Stimulated activated naive B cell treated with anti-CD40 and anti-IgM and Interleukin-4, amounts not matched to agents 10 μg/mL and 1 μg/mL and 100 μg/mL, for 72 hours (primary cell): ENCODE results near the gene CCDC159.

Experiments used
- ATAC-seq, 2 donors: fragments of 150-1000 bp; cut with Tn5 transposase; replicated peaks; 2 replicates each; pipeline ENCODE4 v1.10.0; 2021; ENCODE audit warnings: moderate library complexity in 1 of 2
- DNase-seq: peaks from one replicate; pipeline ENCODE4 v3.0.0; 2021
- H3K27ac Mint-ChIP-seq: one replicate; pipeline ENCODE4 v1.8.0; 2022; ENCODE audit warnings: mild to moderate bottlenecking, mixed read lengths
- H3K27me3 Mint-ChIP-seq, 2 donors: one replicate each; pipeline ENCODE4 v1.8.0; 2022; ENCODE audit warnings: mixed read lengths in 2 of 2
- H3K36me3 Mint-ChIP-seq, 2 donors: one replicate each; pipeline ENCODE4 v1.8.0; 2022; ENCODE audit warnings: mixed read lengths in 2 of 2, mild to moderate bottlenecking in 1 of 2
- H3K4me1 Mint-ChIP-seq, 2 donors: one replicate each; pipeline ENCODE4 v1.8.0; 2022; ENCODE audit warnings: mixed read lengths in 2 of 2, mild to moderate bottlenecking in 1 of 2
- H3K4me3 Mint-ChIP-seq, 2 donors: one replicate each; pipeline ENCODE4 v1.8.0; 2022; ENCODE audit warnings: mild to moderate bottlenecking in 2 of 2, mixed read lengths in 2 of 2, moderate library complexity in 1 of 2
- H3K9me3 Mint-ChIP-seq, 2 donors: one replicate each; pipeline ENCODE4 v1.8.0; 2022; ENCODE audit warnings: mixed read lengths in 2 of 2, mild to moderate bottlenecking in 1 of 2

CCDC159 gene

DNA sequence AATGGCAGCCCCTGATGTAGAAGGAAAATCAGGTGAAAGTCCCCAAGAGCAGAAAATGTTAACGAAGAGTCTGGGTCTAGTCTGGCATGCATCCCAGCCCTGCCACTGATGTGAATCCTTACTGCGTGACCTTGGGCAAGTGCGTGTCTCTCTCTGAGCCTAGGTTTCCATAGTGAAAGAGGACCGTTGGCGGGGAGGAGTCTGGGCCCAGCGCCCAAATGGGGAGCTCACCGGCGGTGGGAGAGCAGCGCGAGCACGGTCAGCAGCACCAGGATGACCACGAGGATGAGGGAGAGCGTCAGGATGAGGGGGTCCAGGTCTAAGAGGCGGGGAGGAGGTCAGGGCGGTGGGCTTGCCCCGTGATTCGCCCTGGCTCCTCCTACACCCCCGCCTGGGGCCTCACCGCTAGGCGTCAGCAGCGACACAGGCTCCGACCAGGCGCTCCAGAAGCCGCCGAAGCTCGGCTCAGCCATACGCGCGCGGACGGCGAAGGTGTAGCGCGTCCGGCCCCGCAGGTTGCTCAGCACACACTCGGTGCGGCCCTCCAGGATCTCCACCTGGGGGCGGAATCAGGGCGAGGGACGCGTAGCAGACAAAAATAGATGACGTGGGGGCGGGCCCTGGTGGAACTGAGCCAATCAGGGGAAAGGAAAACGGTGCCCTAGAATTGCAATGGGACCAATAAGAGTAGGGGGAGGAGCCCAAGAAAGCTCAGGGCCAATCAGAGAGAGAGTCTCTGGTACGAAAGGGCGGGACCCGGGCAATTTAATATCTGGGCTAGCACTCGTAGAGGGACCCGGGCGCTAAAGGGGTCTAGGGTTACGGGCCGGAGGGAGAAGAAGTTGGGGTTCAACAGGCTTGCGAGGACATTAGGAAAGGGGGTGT is 34.6 kb downstream of the CCDC159 start:
- ATAC-seq, result peak; percentile 88 to 90
- peak overlapping the region; percentile 86 to 95 for H3K4me3 Mint-ChIP-seq
- H3K27me3 Mint-ChIP-seq, result peaks cover 5 to 9% of the 10 kb centered on the region in 2 donors
- DNase-seq, result peak; percentile 97
- peaks cover 31 to 57% of the 10 kb centered on the region in 2 donors for H3K4me1 Mint-ChIP-seq
- H3K36me3 Mint-ChIP-seq, result peaks cover 10% of the 10 kb centered on the region in 2 donors
- H3K27ac Mint-ChIP-seq, result peak overlapping the region; percentile 95
- peaks cover 0 to 2% of the 10 kb centered on the region in 2 donors for H3K9me3 Mint-ChIP-seq

DNA sequence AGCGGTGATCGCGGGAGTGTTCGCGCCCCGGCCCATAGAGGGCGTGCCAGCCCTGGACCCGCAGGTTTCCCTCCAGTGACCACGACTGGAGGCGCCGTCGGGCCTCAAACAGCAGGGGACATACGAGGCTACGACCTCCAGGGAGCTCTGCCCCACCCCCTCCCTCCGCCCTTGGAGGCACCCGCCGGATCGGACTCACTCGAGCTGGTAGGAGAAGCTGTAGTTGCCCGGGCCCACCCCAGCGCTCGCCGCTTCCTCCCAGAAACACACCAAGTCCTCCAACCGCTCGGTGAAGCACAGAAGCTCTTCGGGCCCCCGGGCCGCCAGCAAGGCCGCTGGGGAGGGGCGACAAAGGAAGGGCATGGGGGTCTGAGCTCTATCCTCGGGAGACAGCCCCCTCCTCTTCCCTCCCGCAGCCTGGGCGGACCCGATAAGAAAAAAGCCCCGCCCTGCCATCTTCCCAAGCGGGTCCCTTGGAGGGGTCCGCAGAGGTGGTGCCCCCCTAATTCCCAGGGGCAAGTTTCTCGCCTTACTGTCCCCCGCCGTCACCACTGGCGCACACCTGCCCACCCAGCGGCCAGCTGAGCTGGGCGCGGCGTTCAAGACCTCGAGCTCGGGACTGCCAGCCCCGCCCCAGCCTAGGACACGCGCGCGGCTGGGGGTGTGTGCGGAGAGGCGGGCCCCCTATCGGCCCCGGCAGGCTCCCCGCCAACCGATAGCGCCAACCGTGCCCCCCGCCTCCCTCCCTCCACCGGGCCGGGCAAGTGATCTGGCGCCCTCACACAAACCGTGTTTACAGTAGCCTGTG is 36.8 kb downstream of the CCDC159 start:
- peaks cover 6% of the 10 kb centered on the region in 2 donors for H3K36me3 Mint-ChIP-seq
- H3K27me3 Mint-ChIP-seq, result peaks cover 5 to 9% of the 10 kb centered on the region in 2 donors
- DNase-seq (peak; percentile 21), ATAC-seq (no peak)
- H3K4me3 Mint-ChIP-seq, result peak overlapping the region; percentile 76 to 83
- H3K4me1 Mint-ChIP-seq, result peaks cover 29 to 53% of the 10 kb centered on the region in 2 donors
- no peaks in the 10 kb centered on the region for H3K9me3 Mint-ChIP-seq
- peak overlapping the region; percentile 77 for H3K27ac Mint-ChIP-seq

DNA sequence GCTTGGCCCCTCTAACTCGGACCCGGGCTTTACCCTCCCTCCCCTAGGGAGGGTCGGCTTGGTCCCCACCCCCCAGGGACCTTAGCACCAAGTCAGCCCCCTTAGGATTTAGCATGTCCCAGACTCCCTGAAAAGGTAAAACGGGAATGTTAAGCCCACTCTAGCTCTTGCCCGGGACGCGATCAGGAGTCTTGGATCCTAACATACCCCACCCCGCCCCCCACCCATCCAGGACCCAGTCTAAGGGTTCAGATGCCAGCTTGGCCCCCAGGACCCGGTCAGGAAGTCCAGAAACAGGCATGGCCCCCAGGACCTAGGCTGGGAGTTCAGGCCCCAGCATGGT is 37.4 kb downstream of the CCDC159 start:
- no peak for DNase-seq
- no peak for ATAC-seq
- Mint-ChIP-seq H3K4me1 (peaks cover 25 to 49% of the 10 kb centered on the region in 2 donors), H3K36me3 (peaks cover 1 to 5% of the 10 kb centered on the region in 2 donors), H3K27ac (no peak overlapping the region), H3K27me3 (peaks cover 5 to 9% of the 10 kb centered on the region in 2 donors), H3K4me3 (peak overlapping the region; percentile 76 to 83), H3K9me3 (no peaks in the 10 kb centered on the region)

DNA sequence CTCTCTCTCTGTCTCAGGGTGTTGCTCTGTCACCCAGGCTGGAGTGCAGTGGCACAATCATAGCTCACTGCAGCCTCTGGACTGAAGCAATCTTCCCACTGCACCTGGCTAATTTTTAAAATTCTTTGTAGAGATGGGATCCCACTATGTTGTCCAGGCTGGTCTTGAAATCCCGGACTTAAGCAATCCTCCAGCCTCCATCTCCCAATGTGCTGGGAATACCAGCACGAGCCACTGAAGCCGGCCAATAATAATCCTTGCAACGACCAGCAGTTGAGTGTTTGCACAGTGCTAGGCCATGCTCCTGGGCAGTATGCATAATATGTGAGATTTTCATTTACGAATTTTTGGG is 38.4 kb downstream of the CCDC159 start:
- Mint-ChIP-seq H3K4me1 (peaks cover 24 to 47% of the 10 kb centered on the region in 2 donors), H3K9me3 (no peaks in the 10 kb centered on the region), H3K4me3 (peak overlapping the region; percentile 4 to 64), H3K27ac (peak overlapping the region; percentile 47), H3K27me3 (peaks cover 5 to 9% of the 10 kb centered on the region in 2 donors), H3K36me3 (peaks cover 0 to 4% of the 10 kb centered on the region in 2 donors)
- DNase-seq, result no peak
- no peak for ATAC-seq

DNA sequence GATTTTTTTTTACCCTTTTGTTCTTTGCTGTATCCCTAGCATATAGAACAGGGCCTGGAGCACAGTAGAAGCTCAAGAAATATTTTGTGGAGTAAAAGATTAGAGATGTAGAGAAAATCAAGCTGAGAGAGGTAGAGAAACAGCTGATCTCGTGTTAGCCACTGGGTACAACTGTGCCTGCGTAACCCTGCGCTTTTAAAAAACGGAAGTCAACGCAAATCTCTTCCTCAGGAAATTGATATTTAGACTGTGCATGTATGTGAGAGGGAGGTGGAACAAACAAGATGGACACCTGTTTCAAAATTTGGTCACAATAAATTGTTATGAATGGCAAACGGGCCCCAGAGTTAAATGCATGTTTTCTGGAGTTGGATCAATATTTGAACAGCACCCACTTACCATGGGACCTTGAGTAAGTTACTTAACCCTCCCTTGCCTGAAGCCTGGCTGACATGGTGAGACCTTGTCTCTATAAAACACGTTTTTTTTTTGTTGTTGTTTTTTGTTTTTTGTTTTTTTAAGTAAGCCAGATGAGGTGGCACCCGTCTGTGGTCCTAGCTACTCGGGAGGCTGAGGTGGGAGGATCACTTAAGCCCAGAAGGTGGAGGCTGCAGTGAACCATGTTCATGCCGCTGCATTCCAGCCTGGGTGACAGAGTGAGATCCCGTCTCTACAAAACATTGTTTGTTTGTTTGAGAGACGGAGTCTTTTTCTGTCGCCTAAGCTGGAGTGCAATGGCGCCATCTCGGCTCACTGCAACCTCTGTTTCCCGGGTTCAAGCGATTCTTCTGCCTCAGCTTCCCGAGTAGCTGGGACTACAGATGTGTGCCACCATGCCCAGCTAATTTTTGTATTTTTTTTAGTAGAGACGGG is 41.1 kb downstream of the CCDC159 start:
- H3K27ac Mint-ChIP-seq, result peak overlapping the region; percentile 74
- ATAC-seq, result peak; percentile 72 to 73
- peaks cover 13 to 25% of the 10 kb centered on the region in 2 donors for H3K4me1 Mint-ChIP-seq
- H3K27me3 Mint-ChIP-seq, result peaks cover 5 to 9% of the 10 kb centered on the region in 2 donors
- no peak for DNase-seq
- no peaks in the 10 kb centered on the region for H3K36me3 Mint-ChIP-seq
- peaks cover 3 to 6% of the 10 kb centered on the region in 2 donors for H3K9me3 Mint-ChIP-seq
- H3K4me3 Mint-ChIP-seq, result no peak overlapping the region

DNA sequence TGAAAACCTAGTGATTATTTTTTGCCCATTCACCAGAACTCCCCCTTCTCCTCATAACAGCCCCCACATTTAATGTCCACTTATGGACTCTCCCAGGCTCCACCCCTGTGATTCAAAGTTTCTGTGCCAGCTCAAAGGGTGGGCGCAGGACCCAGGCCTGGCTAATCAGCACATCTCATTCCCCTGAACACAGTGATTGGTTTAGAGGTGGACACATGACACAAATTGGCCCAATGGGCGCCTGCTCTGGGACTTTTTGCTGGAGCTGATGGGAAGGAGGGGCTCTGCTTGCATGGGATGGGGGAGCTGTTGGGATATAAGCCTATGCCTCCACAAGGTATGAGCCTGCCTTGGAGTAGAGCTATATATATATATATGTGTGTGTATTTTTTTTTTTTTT is 44.0 kb downstream of the CCDC159 start:
- H3K27ac Mint-ChIP-seq, result no peak overlapping the region
- no peak for DNase-seq
- peaks cover 3 to 6% of the 10 kb centered on the region in 2 donors for H3K9me3 Mint-ChIP-seq
- peaks cover 0 to 4% of the 10 kb centered on the region in 2 donors for H3K27me3 Mint-ChIP-seq
- peaks cover 11 to 12% of the 10 kb centered on the region in 2 donors for H3K4me1 Mint-ChIP-seq
- H3K36me3 Mint-ChIP-seq, result no peaks in the 10 kb centered on the region
- no peak overlapping the region for H3K4me3 Mint-ChIP-seq
- ATAC-seq, result no peak

DNA sequence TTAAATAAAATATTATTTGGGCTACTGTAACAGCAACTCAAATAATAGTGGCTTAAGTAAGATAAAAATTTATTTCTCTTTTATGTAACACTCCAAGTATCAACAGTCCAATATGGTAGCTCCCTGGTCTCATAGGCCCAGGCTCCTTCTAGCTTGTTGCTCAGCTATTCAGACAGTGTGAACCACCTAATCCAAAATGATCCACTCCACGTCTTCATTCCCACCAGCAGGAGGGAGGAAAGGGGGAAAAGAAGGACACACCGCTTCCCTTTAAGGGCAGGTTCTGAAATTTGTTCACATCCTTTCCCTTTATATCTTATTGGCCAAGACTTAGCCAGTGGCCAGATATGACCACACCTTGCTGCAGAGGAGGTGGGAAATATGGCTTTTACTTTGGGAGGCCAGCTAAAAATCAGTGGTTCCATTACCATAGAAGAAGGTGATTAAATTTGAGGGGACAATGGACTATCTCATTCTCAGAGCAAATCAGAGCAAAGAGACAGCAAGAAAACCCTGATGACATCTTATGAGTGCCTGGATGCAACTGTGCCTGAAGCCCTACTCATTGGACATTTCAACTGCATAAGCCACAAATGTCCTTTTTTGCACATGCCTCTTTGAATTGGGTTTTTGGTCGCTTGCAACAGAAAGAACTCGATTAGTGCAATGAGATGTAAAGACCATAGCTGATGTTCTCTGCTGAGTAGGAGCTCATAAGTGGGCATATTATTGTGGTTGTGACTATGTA is 44.8 kb downstream of the CCDC159 start:
- Mint-ChIP-seq H3K36me3 (no peaks in the 10 kb centered on the region), H3K4me3 (no peak overlapping the region), H3K9me3 (peaks cover 3 to 6% of the 10 kb centered on the region in 2 donors), H3K27ac (no peak overlapping the region), H3K27me3 (peaks cover 0 to 5% of the 10 kb centered on the region in 2 donors), H3K4me1 (peaks cover 11 to 12% of the 10 kb centered on the region in 2 donors)
- DNase-seq (no peak), ATAC-seq (no peak)

DNA sequence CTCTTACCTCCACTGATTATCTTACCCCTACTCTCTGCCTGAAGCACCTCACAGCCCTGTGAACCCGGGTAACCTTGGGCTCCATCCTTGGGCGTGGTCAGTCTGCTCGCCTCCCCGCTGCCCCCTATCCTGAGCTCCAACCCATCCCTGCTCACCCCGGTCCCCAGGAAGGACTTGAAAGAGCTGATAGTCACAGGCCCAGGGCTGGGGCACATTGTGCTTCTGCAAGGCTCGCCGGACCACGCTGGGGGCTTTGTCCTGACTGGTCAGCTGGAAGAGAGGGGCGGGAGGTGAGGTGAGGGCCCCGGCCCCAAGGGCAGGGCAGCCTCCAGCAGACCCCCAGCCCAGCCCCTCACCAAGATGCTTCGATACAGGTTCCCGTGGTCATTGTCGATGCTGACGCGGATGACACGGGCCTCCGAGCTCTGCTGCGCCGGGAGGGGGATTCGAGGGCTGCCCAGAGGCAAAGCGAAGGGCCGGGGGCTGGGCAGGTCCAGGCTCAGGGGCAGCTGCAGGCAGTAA is 50.8 kb downstream of the CCDC159 start:
- no peaks in the 10 kb centered on the region for H3K9me3 Mint-ChIP-seq
- ATAC-seq (no peak), DNase-seq (no peak)
- peaks cover 9 to 22% of the 10 kb centered on the region in 2 donors for H3K27me3 Mint-ChIP-seq
- H3K27ac Mint-ChIP-seq, result no peak overlapping the region
- H3K4me1 Mint-ChIP-seq, result peaks cover 0 to 7% of the 10 kb centered on the region in 2 donors
- H3K4me3 Mint-ChIP-seq, result no peak overlapping the region
- no peaks in the 10 kb centered on the region for H3K36me3 Mint-ChIP-seq

DNA sequence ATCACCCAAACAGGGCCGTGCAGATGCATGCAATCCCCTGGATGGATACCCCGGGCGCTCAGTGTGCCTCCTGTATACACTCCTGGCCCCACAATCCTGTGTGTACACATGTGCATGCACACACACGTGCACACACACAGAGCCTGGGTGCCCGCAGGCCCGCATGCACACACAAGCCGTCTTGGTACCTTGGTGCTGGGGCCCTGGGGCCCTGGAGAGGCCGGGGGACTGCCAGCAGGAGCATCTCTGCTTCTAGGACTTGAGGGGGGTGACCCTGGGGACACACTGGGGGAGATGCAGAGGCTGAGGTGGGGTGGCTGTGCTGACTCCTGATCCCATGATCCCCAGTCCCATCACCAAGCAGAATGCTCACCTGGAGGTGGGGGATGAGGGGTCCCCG is 53.3 kb downstream of the CCDC159 start:
- no peak overlapping the region for H3K4me3 Mint-ChIP-seq
- ATAC-seq, result no peak

DNA sequence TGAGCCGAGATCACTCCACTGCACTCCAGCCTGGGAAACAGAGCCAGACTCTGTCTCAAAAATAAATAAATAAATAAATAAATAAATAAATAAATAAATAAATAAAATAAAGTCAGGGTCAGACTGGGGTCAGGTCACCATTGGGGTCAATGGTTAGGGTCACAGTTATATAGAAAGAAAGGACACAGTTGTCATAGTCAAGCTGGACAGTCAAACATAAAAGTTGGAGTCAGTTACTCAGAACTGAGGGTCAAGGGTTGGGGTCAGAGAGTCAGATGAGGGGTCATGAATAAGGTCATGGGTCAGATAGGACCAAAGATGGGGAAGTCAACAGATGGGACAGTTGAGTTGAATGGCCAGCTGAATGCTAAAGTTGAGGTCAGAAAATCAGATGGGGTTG is 54.5 kb downstream of the CCDC159 start:
- no peak for DNase-seq
- peaks cover 0 to 2% of the 10 kb centered on the region in 2 donors for H3K4me1 Mint-ChIP-seq
- H3K27me3 Mint-ChIP-seq, result peaks cover 9 to 16% of the 10 kb centered on the region in 2 donors
- no peak overlapping the region for H3K27ac Mint-ChIP-seq
- no peaks in the 10 kb centered on the region for H3K36me3 Mint-ChIP-seq
- no peaks in the 10 kb centered on the region for H3K9me3 Mint-ChIP-seq
- no peak for ATAC-seq
- H3K4me3 Mint-ChIP-seq, result no peak overlapping the region

More for the DNA sequence above, 53.3 kb downstream of the CCDC159 start:
- H3K4me1 Mint-ChIP-seq, result peaks cover 0 to 2% of the 10 kb centered on the region in 2 donors
- no peaks in the 10 kb centered on the region for H3K36me3 Mint-ChIP-seq
- H3K9me3 Mint-ChIP-seq, result no peaks in the 10 kb centered on the region
- no peak for DNase-seq
- peaks cover 9 to 22% of the 10 kb centered on the region in 2 donors for H3K27me3 Mint-ChIP-seq
- H3K27ac Mint-ChIP-seq, result no peak overlapping the region

DNA sequence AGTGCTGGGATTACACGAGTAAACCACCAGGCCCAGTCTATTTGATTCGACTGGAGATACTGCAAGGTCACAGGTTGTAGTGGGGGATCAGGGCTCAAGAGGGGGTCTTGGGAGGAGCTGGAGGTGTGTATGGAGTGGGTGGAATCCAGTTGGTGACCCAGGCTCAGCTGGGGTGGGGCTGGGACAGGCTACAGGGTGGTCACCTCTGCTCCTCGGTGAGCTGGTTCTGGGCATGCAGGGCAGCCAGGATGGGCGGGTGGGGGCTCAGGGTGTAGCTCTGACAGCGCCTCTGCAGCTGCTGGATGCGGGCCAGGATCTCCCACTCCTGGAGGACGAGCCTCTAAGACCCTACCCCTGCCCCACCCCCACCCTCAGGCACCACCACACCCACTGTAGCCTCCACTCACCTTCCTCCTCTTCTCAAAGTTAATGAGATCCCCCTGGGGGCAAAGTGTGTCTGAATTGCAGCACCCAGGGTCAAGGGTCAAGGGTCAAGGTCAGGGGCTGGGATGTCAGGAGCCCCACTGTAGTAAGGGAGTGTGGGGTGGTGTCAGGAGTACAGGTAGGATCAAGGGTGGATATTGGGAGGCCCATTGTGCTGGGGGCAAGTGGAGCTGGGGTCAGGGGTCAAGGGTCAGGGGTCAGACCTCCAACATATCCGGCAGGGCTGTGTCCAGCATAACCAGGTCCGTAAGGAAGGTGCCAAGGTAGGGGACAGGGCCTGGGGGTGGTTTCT is 55.7 kb downstream of the CCDC159 start:
- Mint-ChIP-seq H3K36me3 (no peaks in the 10 kb centered on the region), H3K27ac (no peak overlapping the region), H3K27me3 (peaks cover 6 to 28% of the 10 kb centered on the region in 2 donors), H3K9me3 (no peaks in the 10 kb centered on the region), H3K4me3 (no peak overlapping the region), H3K4me1 (peaks cover 7% of the 10 kb centered on the region in 2 donors)
- DNase-seq, result no peak
- no peak for ATAC-seq
